CD14-positive monocyte (primary cell): ENCODE results near the gene FSD1. TPM values are rescaled to one million over a fixed set of nuclear protein-coding genes. Genes with fewer than 3 reads are reported as not detected.

ENCODE experiments used
- DNase-seq, 3 donors: peaks; one replicate each; pipeline ENCODE4 v3.0.0-alpha.2; 2011 to 2022
- H2AFZ ChIP-seq: 2 replicates; pipeline ENCODE4 v1.6.0; 2012; ENCODE audit warnings: mild to moderate bottlenecking, low read depth, low read length, inconsistent platforms; ENCODE audit not compliant: insufficient read depth, poor library complexity, severe bottlenecking
- H3K27ac ChIP-seq, 2 donors: 1 replicate in 1 of 2; 2 replicates in 1 of 2; pipeline ENCODE4 v1.5.1; 2012 to 2013; ENCODE audit warnings: low read length in 2 of 2, control low read depth in 1 of 2, inconsistent platforms in 1 of 2, low read depth in 1 of 2, mild to moderate bottlenecking in 1 of 2
- H3K27me3 ChIP-seq, 2 donors: one replicate each; pipeline versions ENCODE4 v1.6.0 to v1.6.1; 2011 to 2013; ENCODE audit warnings: low read length in 2 of 2; ENCODE audit not compliant: control insufficient read depth in 2 of 2, insufficient read depth in 2 of 2
- H3K36me3 ChIP-seq, 2 donors: replicated peaks in 1 of 2; 1 replicate in 1 of 2; 2 replicates in 1 of 2; pipeline versions ENCODE4 v1.5.1 to v1.6.1; 2012 to 2013; ENCODE audit warnings: low read length in 2 of 2, control low read depth in 1 of 2, inconsistent platforms in 1 of 2, mild to moderate bottlenecking in 1 of 2; ENCODE audit not compliant: insufficient read depth in 2 of 2, control insufficient read depth in 1 of 2
- H3K4me1 ChIP-seq, 2 donors: 1 replicate in 1 of 2; 2 replicates in 1 of 2; pipeline versions ENCODE4 v1.5.1 to v1.6.1; 2012 to 2013; ENCODE audit warnings: low read length in 2 of 2, control low read depth in 1 of 2, inconsistent platforms in 1 of 2, mild to moderate bottlenecking in 1 of 2, moderate library complexity in 1 of 2; ENCODE audit not compliant: insufficient read depth in 2 of 2, control insufficient read depth in 1 of 2
- H3K4me2 ChIP-seq: replicated peaks from 2 replicates; pipeline ENCODE3; 2012; ENCODE audit warnings: low read length, moderate library complexity, mild to moderate bottlenecking; ENCODE audit not compliant: poor library complexity, severe bottlenecking; ENCODE audit errors: extremely low read depth
- H3K4me3 ChIP-seq, 3 experiments: fragments of 200-600 bp in 1 of 3; sonication (generic) in 1 of 3; replicated peaks in 1 of 3; 1 replicate in 2 of 3; 2 replicates in 1 of 3; pipeline ENCODE4 v1.5.1; 2011 to 2013; ENCODE audit warnings: low read length in 3 of 3, mild to moderate bottlenecking in 3 of 3, control low read depth in 2 of 3, low read depth in 2 of 3, inconsistent platforms in 1 of 3, moderate library complexity in 1 of 3
- H3K79me2 ChIP-seq: 2 replicates; pipeline ENCODE4 v1.6.0; 2012; ENCODE audit warnings: mild to moderate bottlenecking, control low read depth, inconsistent platforms, low read length, moderate library complexity; ENCODE audit not compliant: insufficient read depth
- H3K9ac ChIP-seq: 2 replicates; pipeline ENCODE4 v1.6.0; 2017; ENCODE audit warnings: low read length, mild to moderate bottlenecking; ENCODE audit not compliant: insufficient read depth, poor library complexity, severe bottlenecking
- H3K9me3 ChIP-seq, 2 donors: replicated peaks in 1 of 2; 1 replicate in 1 of 2; 2 replicates in 1 of 2; pipeline versions ENCODE4 v1.5.1 to v1.6.1; 2012 to 2013; ENCODE audit warnings: low read length in 2 of 2, control low read depth in 1 of 2; ENCODE audit not compliant: control insufficient read depth in 1 of 2, insufficient read depth in 1 of 2
- H4K20me1 ChIP-seq: 2 replicates; pipeline ENCODE4 v1.6.0; 2012; ENCODE audit warnings: mild to moderate bottlenecking, low read length, control low read depth, moderate library complexity; ENCODE audit not compliant: insufficient read depth
- H3K27ac Mint-ChIP-seq, 7 donors: one replicate each; pipeline ENCODE4 v1.8.0; 2020; ENCODE audit warnings: mild to moderate bottlenecking in 7 of 7, mixed read lengths in 7 of 7, moderate library complexity in 6 of 7, inconsistent platforms in 2 of 7
- H3K27me3 Mint-ChIP-seq, 3 donors: one replicate each; pipeline ENCODE4 v1.8.0; 2021 to 2022; ENCODE audit warnings: low read depth in 3 of 3, mild to moderate bottlenecking in 3 of 3, mixed read lengths in 3 of 3, moderate library complexity in 3 of 3, inconsistent platforms in 1 of 3
- H3K36me3 Mint-ChIP-seq, 2 donors: one replicate each; pipeline ENCODE4 v1.8.0; 2020; ENCODE audit warnings: mixed read lengths in 2 of 2, inconsistent platforms in 1 of 2, mild to moderate bottlenecking in 1 of 2
- H3K4me1 Mint-ChIP-seq: one replicate; pipeline ENCODE4 v1.8.0; 2020; ENCODE audit warnings: mild to moderate bottlenecking, mixed read lengths
- H3K4me3 Mint-ChIP-seq, 2 donors: one replicate each; pipeline ENCODE4 v1.8.0; 2020; ENCODE audit warnings: mild to moderate bottlenecking in 2 of 2, mixed read lengths in 2 of 2, moderate library complexity in 1 of 2
- H3K9me3 Mint-ChIP-seq, 7 donors: one replicate each; pipeline ENCODE4 v1.8.0; 2020 to 2022; ENCODE audit warnings: mixed read lengths in 7 of 7, mild to moderate bottlenecking in 6 of 7, moderate library complexity in 6 of 7, inconsistent platforms in 2 of 7
- CTCF ChIP-seq: fragments of 200-600 bp; IDR thresholded peaks from one replicate; pipeline ENCODE4 v1.8.0; 2022; ENCODE audit warnings: antibody characterized with exemption, mild to moderate bottlenecking
- WGBS: methylation state at CpG from one replicate; pipeline ENCODE4 v1.1.5; 2013; ENCODE audit warnings: missing lambda C conversion rate; ENCODE audit not compliant: insufficient coverage; 5-methylcytosine and 5-hydroxymethylcytosine counted together
- intact Hi-C, 2 donors: fragments of 100-400 bp; cut with micrococcal nuclease; formaldehyde crosslinking; loops; one replicate each; pipeline versions ENCODE4 v1.15.0 to v1.15.1; 2023
- polyA plus RNA-seq, 3 donors: library from polyadenylated mRNA; depleted of rRNA in 1 of 3; unstranded in 2 of 3; stranded (reverse) in 1 of 3; fragments of 300-500 nt in 2 of 3; fragments of >200 nt in 1 of 3; fragmentation: Illumina TruSeq in 2 of 3; gene quantifications; 1 replicate in 2 of 3; 2 replicates in 1 of 3; pipeline ENCODE4 v1.2.3, GENCODE V29; 2012 to 2021

Gene FSD1
- polyA plus RNA-seq, 3 donors, result 0.39 TPM; not detected in 2

- peaks cover 34 to 54% of the 10 kb centered on the region in 2 donors for H3K36me3 Mint-ChIP-seq
These were observed 65.5 kb downstream of the FSD1 start for GRCh38 chr19:4369888-4370260.

GRCh38 chr19:4370418-4371041 lies 66.1 kb downstream of the FSD1 start:
- no peak for DNase-seq
- Mint-ChIP-seq H3K36me3 (peaks cover 32 to 49% of the 10 kb centered on the region in 2 donors), H3K9me3 (no peaks in the 10 kb centered on the region), H3K4me3 (no peak overlapping the region), H3K4me1 (peaks cover 62% of the 10 kb centered on the region), H3K27me3 (no peaks in the 10 kb centered on the region), H3K27ac (peak overlapping the region in 4 of 7 donors; percentile 30 to 67 (median 58))
- H3K4me1 ChIP-seq, result peaks cover 60 to 65% of the 10 kb centered on the region in 2 donors
- H3K27me3 ChIP-seq, result no peaks in the 10 kb centered on the region
- H3K36me3 ChIP-seq, result peaks cover 12 to 20% of the 10 kb centered on the region in 2 donors
- WGBS, result 88% methylated on average over 14 of the region's 15 CpGs
- peaks cover 100% of the 10 kb centered on the region for H4K20me1 ChIP-seq
- peak overlapping the region in 1 of 3 experiments; percentile 75 for H3K4me3 ChIP-seq
- peak overlapping the region; percentile 58 to 82 for H3K27ac ChIP-seq
- no peaks in the 10 kb centered on the region for H3K9me3 ChIP-seq
- peak overlapping the region; percentile 70 for H3K9ac ChIP-seq
- peaks cover 82% of the 10 kb centered on the region for H3K79me2 ChIP-seq
- H2AFZ ChIP-seq, result no peak overlapping the region
- peak overlapping the region; percentile 88 for H3K4me2 ChIP-seq
- intact Hi-C loops, result no loop called here
- no peak for TF ChIP-seq CTCF

More at GRCh38 chr19:4369888-4370260, 65.5 kb downstream of the FSD1 start:
- no peaks in the 10 kb centered on the region for H3K27me3 Mint-ChIP-seq
- peaks cover 99% of the 10 kb centered on the region for H4K20me1 ChIP-seq
- no peaks in the 10 kb centered on the region for H3K9me3 Mint-ChIP-seq
- TF ChIP-seq CTCF, result peak; percentile 58
- H3K27ac ChIP-seq, result peak overlapping the region; percentile 58 to 82
- no peaks in the 10 kb centered on the region for H3K27me3 ChIP-seq
- peaks cover 15 to 26% of the 10 kb centered on the region in 2 donors for H3K36me3 ChIP-seq
- under 1% methylated on average over 21 of the region's 21 CpGs for WGBS
- peak overlapping the region; percentile 70 for H3K9ac ChIP-seq
- no peak overlapping the region for H2AFZ ChIP-seq
- H3K4me3 Mint-ChIP-seq, result peak overlapping the region; percentile 76 to 90
- intact Hi-C loops, result no loop called here
- H3K9me3 ChIP-seq, result no peaks in the 10 kb centered on the region
- peak; percentile 54 to 61 (median 59) for DNase-seq
- H3K27ac Mint-ChIP-seq, result peak overlapping the region; percentile 82 to 91 (median 88)
- H3K79me2 ChIP-seq, result peaks cover 76% of the 10 kb centered on the region
- H3K4me1 Mint-ChIP-seq, result peaks cover 56% of the 10 kb centered on the region
- peaks cover 54 to 59% of the 10 kb centered on the region in 2 donors for H3K4me1 ChIP-seq
- peak overlapping the region; percentile 88 for H3K4me2 ChIP-seq
- peak overlapping the region; percentile 23 to 75 (median 26) for H3K4me3 ChIP-seq
